Midbrain (tissue), 1 donor: Measurements from ENCODE around the gene SIX2.

Experiments used
- DNase-seq: peaks from one replicate; lab custom pipeline; 2025; lab: John Stamatoyannopoulos, UW

Gene SIX2

GRCh38 chr2:44967056-44967455 lies 42.2 kb downstream of the SIX2 start:
- DNase-seq: no peak

GRCh38 chr2:44965684-44966083 lies 43.6 kb downstream of the SIX2 start:
- DNase-seq: no peak

- DNase-seq: no peak
Observed at GRCh38 chr2:44964752-44965236, 44.5 kb downstream of the SIX2 start.

- DNase-seq: no peak
Observed at GRCh38 chr2:44962176-44962695, 47.0 kb downstream of the SIX2 start.

- no peak for DNase-seq
Observed at GRCh38 chr2:44960871-44961270, 48.4 kb downstream of the SIX2 start.

GRCh38 chr2:44959855-44960254 lies 49.4 kb downstream of the SIX2 start:
- DNase-seq: no peak

- DNase-seq: no peak
Observed at GRCh38 chr2:44957656-44958327, 51.5 kb downstream of the SIX2 start.

- DNase-seq: no peak
Observed at GRCh38 chr2:44956843-44957242, 52.4 kb downstream of the SIX2 start.

GRCh38 chr2:44955593-44956392 lies 53.5 kb downstream of the SIX2 start:
- DNase-seq: peak; percentile 75
